Transverse colon (tissue), 4 donors: Measurements from ENCODE around the gene ENTPD1.
"Not testable (repeated sequence)": the region's sequence is repeated elsewhere in the genome, so short reads cannot be mapped to it uniquely, and the experiment has no call there.

ENCODE experiments used
- CTCF ChIP-seq, 5 experiments: fragments of 200-600 bp in 3 of 5; fragments of 450-650 bp in 2 of 5; sonication (generic) in 3 of 5; IDR thresholded peaks; 1 replicate in 2 of 5; 2 replicates in 3 of 5; pipeline ENCODE4 v1.5.1; 2016 to 2017; ENCODE audit warnings: antibody characterized with exemption in 5 of 5, inconsistent platforms in 3 of 5, mild to moderate bottlenecking in 2 of 5, moderate library complexity in 1 of 5
- EP300 ChIP-seq: sonication (generic); formaldehyde crosslinking; IDR thresholded peaks from one replicate; pipeline ENCODE4 v1.6.1; 2017; ENCODE audit warnings: antibody characterized with exemption, low read depth
- POLR2AphosphoS5 ChIP-seq, 3 donors: sonication (generic); formaldehyde crosslinking; IDR thresholded peaks; one replicate each; pipeline ENCODE4 v1.6.1; 2016; ENCODE audit warnings: antibody characterized with exemption in 3 of 3

DNA sequence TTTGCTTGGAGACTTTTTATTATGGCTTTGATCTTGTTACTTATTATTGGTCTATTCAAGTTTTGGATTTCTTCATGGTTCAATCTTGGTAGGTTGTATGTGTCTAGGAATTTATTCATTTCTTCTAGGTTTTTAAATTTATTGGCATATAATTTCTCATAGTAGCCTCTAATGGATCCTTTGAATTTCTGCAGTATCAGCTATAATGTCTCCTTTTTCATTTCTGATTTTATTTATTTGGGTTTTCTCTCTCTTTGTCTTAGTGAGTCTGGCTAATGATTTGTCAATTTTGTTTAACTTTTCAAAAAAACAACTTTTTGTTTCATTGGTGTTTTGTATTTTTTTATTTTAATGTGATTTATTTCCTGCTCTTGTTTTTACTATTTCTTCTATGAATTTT, 160.1 kb downstream of the ENTPD1 start:
- not testable (repeated sequence) for TF ChIP-seq CTCF (IDR thresholded peaks at IDR 0.05); EP300; POLR2AphosphoS5 (IDR thresholded peaks at IDR 0.05)
